Vagina (tissue), 2 donors: Measurements from ENCODE around the gene MARK3.

Source experiments
- POLR2A ChIP-seq, 2 donors: fragments of 450-650 bp; IDR thresholded peaks; one replicate each; pipeline ENCODE4 v1.6.1; 2017; ENCODE audit warnings: antibody characterized with exemption in 2 of 2, mild to moderate bottlenecking in 2 of 2, moderate library complexity in 2 of 2
- POLR2AphosphoS5 ChIP-seq, 2 donors: sonication (generic); formaldehyde crosslinking; IDR thresholded peaks; one replicate each; pipeline ENCODE4 v1.9.0; 2017; ENCODE audit warnings: antibody characterized with exemption in 2 of 2, mild to moderate bottlenecking in 2 of 2, low read depth in 1 of 2; ENCODE audit not compliant: insufficient read depth in 1 of 2

DNA sequence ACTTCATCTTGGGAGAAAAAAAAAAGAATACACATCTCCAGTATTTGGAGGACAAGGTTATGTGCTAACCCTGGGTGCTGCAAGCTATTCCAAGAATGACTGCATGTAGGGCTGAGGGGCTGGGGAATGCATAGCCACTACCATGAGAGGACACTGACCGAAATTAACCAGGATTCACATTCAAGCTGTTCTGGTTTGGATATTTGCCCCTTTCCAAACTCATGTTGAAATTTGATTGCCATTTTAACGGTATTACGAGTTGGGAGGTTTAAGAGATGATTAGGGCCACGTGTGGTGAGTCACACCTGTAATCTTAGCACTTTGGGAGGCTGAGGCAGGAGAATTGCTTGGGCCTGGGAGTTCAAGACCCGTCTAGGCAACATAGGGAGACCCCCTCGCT, 18.5 kb upstream of the MARK3 start:
- TF ChIP-seq POLR2AphosphoS5 (IDR thresholded peaks at IDR 0.05; ENCODE audit: insufficient read depth in 1 of 2, low read depth in 1 of 2), result no peak
- TF ChIP-seq POLR2A (IDR thresholded peaks at IDR 0.05), result no peak
